H1 (cell line): ENCODE measurements around the gene LSR. TPM values are rescaled to one million over a fixed set of nuclear protein-coding genes. Genes with fewer than 3 reads are reported as not detected.

Experiments used
- HDAC2 ChIP-seq, 2 experiments: fragments of 300-600 bp in 1 of 2; sonication (generic) in 1 of 2; IDR thresholded peaks; 2 replicates each; pipeline ENCODE4 v1.6.1; 2011 to 2012; ENCODE audit warnings: low read depth in 2 of 2, low read length in 2 of 2, mild to moderate bottlenecking in 2 of 2, moderate library complexity in 2 of 2, borderline replicate concordance in 1 of 2, inconsistent platforms in 1 of 2
- HDAC6 ChIP-seq: IDR thresholded peaks from one replicate; pipeline ENCODE4 v1.7.1; 2012; ENCODE audit warnings: low read depth, mild to moderate bottlenecking, inconsistent platforms, low read length, moderate library complexity
- KDM4A ChIP-seq: IDR thresholded peaks from one replicate; pipeline ENCODE4 v1.7.1; 2012; ENCODE audit warnings: low read depth, mild to moderate bottlenecking, moderate library complexity, low read length, inconsistent platforms; ENCODE audit not compliant: severe bottlenecking
- NRF1 ChIP-seq: IDR thresholded peaks from 2 replicates; pipeline ENCODE4 v1.6.1; 2011; ENCODE audit warnings: mild to moderate bottlenecking, low read depth, low read length, improper control_type of control experiment
- RFX5 ChIP-seq: IDR thresholded peaks from 2 replicates; pipeline ENCODE4 v1.6.1; 2011; ENCODE audit warnings: low read depth, low read length, improper control_type of control experiment, borderline replicate concordance
- SAP30 ChIP-seq: fragments of 300-600 bp; sonication (generic); IDR thresholded peaks from 2 replicates; pipeline ENCODE4 v1.7.1; 2012; ENCODE audit warnings: low read length, moderate library complexity, mild to moderate bottlenecking, inconsistent platforms; ENCODE audit not compliant: insufficient read depth, insufficient replicate concordance
- SP4 ChIP-seq: IDR thresholded peaks from 2 replicates; pipeline ENCODE4 v1.6.1; 2012; ENCODE audit warnings: low read length, inconsistent platforms
- SUZ12 ChIP-seq: fragments of 200-600 bp; sonication (generic); IDR thresholded peaks from 2 replicates; pipeline ENCODE4 v1.6.1; 2012; ENCODE audit warnings: mild to moderate bottlenecking, inconsistent platforms, low read length, moderate library complexity, mixed read lengths
- TAF7 ChIP-seq: optimal IDR thresholded peaks from 2 replicates; pipeline ENCODE3; 2011; ENCODE audit warnings: low read depth, mild to moderate bottlenecking, inconsistent platforms, low read length, moderate library complexity, borderline replicate concordance
- TBP ChIP-seq: IDR thresholded peaks from 2 replicates; pipeline ENCODE4 v1.6.1; 2011; ENCODE audit warnings: low read depth, low read length, improper control_type of control experiment
- YY1 ChIP-seq: IDR thresholded peaks from 2 replicates; pipeline ENCODE4 v1.6.1; 2011; ENCODE audit warnings: low read depth, mild to moderate bottlenecking, low read length
- polyA plus RNA-seq, 7 experiments: library from polyadenylated mRNA; depleted of rRNA in 3 of 7; stranded (reverse) in 5 of 7; unstranded in 2 of 7; fragments of >200 nt in 5 of 7; fragments of 200-250 nt in 2 of 7; gene quantifications; 1 replicate in 5 of 7; 2 replicates in 1 of 7; 4 replicates in 1 of 7; pipeline versions ENCODE4 v1.2.1 to v1.2.3, GENCODE V29; 2011 to 2013; ENCODE audit warnings: missing spikeins in 2 of 7, mixed read lengths in 2 of 7
- total RNA-seq: library from RNA; stranded (reverse); fragmentation: NEBNext Ultra II Directional; extraction: Animal tissue kit (Norgen Biotek cat#: 25700); gene quantifications from 2 replicates; pipeline ENCODE4 v1.2.1, GENCODE V29; 2021

The LSR gene
- total and polyA plus RNA-seq, 2 of the 8 experiments (the other 6 are each of a cell fraction or from before 2014, with no cell fraction given): 159 to 186 TPM

DNA sequence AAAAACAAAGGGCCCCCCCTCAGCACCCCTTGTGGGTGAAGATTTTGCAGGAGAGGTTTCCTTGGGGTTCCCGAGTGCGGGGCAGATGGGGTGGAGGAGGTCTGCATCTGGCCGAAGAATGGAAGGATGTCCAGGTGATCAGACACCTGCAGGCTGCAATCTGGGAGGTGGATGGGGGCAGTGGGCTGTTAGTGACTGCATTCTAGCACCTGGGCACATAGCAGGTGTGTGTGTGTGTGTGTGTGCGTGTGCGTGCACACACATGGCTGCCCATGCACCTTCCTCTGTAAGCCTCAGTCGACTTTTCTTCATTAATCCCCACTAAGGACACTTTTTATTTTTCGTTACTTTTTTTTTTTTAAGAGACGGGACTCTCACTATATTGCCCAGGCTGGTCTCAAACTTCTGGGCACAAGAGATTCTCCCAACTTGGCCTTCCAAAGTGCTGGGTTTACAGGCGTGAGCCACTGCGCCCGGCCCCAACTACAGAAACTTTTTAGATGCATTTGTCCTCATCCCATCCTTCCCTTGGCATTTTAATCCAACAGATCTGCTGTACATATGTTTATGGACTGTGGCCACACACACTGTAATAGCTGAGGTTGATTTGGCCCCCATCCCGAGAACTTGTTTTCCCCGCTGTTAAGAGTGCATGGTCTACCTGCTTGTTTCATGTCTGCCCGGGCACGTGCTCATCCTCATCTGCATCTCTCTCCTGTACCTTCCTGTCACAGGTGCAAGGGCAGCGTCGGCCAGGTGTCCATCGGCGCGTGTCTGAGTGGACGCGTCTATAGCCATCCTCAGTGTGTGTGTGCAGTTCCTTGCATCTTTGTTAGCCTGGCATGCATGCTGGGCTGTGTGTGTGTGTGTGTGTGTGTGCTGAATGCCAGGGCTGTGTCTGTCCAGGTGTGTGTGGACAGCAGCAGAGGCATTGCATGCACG, 43.9 kb downstream of the LSR start (continued):
- TF ChIP-seq TAF7: no peak
- no peak for TF ChIP-seq HDAC6
- TF ChIP-seq NRF1: no peak
- TF ChIP-seq KDM4A: no peak
- TF ChIP-seq SUZ12: no peak
- no peak for TF ChIP-seq TBP
- no peak for TF ChIP-seq RFX5
- no peak for TF ChIP-seq SP4
- TF ChIP-seq HDAC2 (IDR thresholded peaks at IDR 0.05; ENCODE audit: borderline replicate concordance in 1 of 2, low read depth in 2 of 2, low read length in 2 of 2): no peak
- TF ChIP-seq SAP30: no peak
- TF ChIP-seq YY1: no peak
